HepG2 (cell line): ENCODE measurements around the gene NUAK2. TPM values are rescaled to one million over a fixed set of nuclear protein-coding genes. Genes with fewer than 3 reads are reported as not detected.

Source experiments
- ARHGAP35 ChIP-seq: sonication (generic); formaldehyde crosslinking; IDR thresholded peaks from 2 replicates; pipeline ENCODE4 v1.9.0; 2022; ENCODE audit warnings: mild to moderate bottlenecking, inconsistent platforms, moderate library complexity, missing genetic modification reagents, borderline replicate concordance
- HMG20A ChIP-seq: IDR thresholded peaks from 2 replicates; pipeline ENCODE4 v1.6.1; 2016; ENCODE audit warnings: borderline replicate concordance
- HOXA7 ChIP-seq: sonication (generic); formaldehyde crosslinking; IDR thresholded peaks from 2 replicates; pipeline ENCODE4 v1.8.1; 2022; ENCODE audit warnings: mild to moderate bottlenecking, missing genetic modification reagents, moderate library complexity
- KAT7 ChIP-seq: IDR thresholded peaks from 2 replicates; pipeline ENCODE4 v1.6.1; 2018; ENCODE audit warnings: borderline replicate concordance, missing compliant biosample characterization
- NFATC3 ChIP-seq: sonication (generic); formaldehyde crosslinking; IDR thresholded peaks from 2 replicates; pipeline ENCODE4 v1.5.1; 2020; ENCODE audit warnings: mild to moderate bottlenecking, missing genetic modification reagents
- PHF8 ChIP-seq: sonication (generic); formaldehyde crosslinking; IDR thresholded peaks from 2 replicates; pipeline ENCODE4 v1.5.0; 2020; ENCODE audit warnings: missing genetic modification reagents
- RFX1 ChIP-seq: fragments of 450-650 bp; IDR thresholded peaks from 2 replicates; pipeline ENCODE4 v1.6.1; 2017
- RFX5 ChIP-seq: IDR thresholded peaks from 2 replicates; pipeline ENCODE4 v1.6.1; 2011; ENCODE audit warnings: low read depth, low read length, improper control_type of control experiment
- SAP130 ChIP-seq: IDR thresholded peaks from 2 replicates; pipeline ENCODE4 v1.6.1; 2016; ENCODE audit warnings: low read depth
- SPEN ChIP-seq: sonication (generic); formaldehyde crosslinking; IDR thresholded peaks from 2 replicates; pipeline ENCODE4 v1.5.1; 2020; ENCODE audit warnings: low read depth, mild to moderate bottlenecking, missing genetic modification reagents
- TCF7L2 ChIP-seq: IDR thresholded peaks from 2 replicates; pipeline ENCODE4 v1.6.1; 2011; ENCODE audit warnings: mild to moderate bottlenecking, low read depth, low read length, moderate library complexity
- TRIM24 ChIP-seq: sonication (generic); formaldehyde crosslinking; IDR thresholded peaks from 2 replicates; pipeline ENCODE4 v1.8.0; 2022; ENCODE audit warnings: mild to moderate bottlenecking, missing genetic modification reagents
- ZFP37 ChIP-seq: sonication (generic); formaldehyde crosslinking; IDR thresholded peaks from 2 replicates; pipeline ENCODE4 v1.4.0; 2020; ENCODE audit warnings: missing genetic modification reagents, borderline replicate concordance
- ZIK1 ChIP-seq: sonication (generic); formaldehyde crosslinking; IDR thresholded peaks from 2 replicates; pipeline ENCODE4 v1.5.0; 2020; ENCODE audit warnings: mild to moderate bottlenecking, low read depth, missing genetic modification reagents, borderline replicate concordance
- ZNF44 ChIP-seq: sonication (generic); formaldehyde crosslinking; IDR thresholded peaks from 2 replicates; pipeline ENCODE4 v1.5.1; 2020; ENCODE audit warnings: mild to moderate bottlenecking, missing genetic modification reagents
- ZNF446 ChIP-seq: sonication (generic); formaldehyde crosslinking; IDR thresholded peaks from 2 replicates; pipeline ENCODE4 v1.5.0; 2020; ENCODE audit warnings: mild to moderate bottlenecking, missing genetic modification reagents
- ZNF530 ChIP-seq: sonication (generic); formaldehyde crosslinking; IDR thresholded peaks from 2 replicates; pipeline ENCODE4 v1.5.0; 2020; ENCODE audit warnings: low read depth, mild to moderate bottlenecking, missing genetic modification reagents
- ZNF674 ChIP-seq: sonication (generic); formaldehyde crosslinking; IDR thresholded peaks from 2 replicates; pipeline ENCODE4 v1.5.0; 2020; ENCODE audit warnings: low read depth, mild to moderate bottlenecking, missing genetic modification reagents
- ZNF703 ChIP-seq: sonication (generic); formaldehyde crosslinking; IDR thresholded peaks from 2 replicates; pipeline ENCODE4 v1.5.1; 2020; ENCODE audit warnings: missing genetic modification reagents, mild to moderate bottlenecking, moderate library complexity, borderline replicate concordance
- ZNF781 ChIP-seq: sonication (generic); formaldehyde crosslinking; IDR thresholded peaks from 2 replicates; pipeline ENCODE4 v1.5.1; 2020; ENCODE audit warnings: borderline replicate concordance, mild to moderate bottlenecking, missing genetic modification reagents; ENCODE audit errors: not compliant biosample characterization
- polyA plus RNA-seq, 8 experiments: library from polyadenylated mRNA; depleted of rRNA in 3 of 8; stranded (reverse) in 7 of 8; unstranded in 1 of 8; fragments of >200 nt; fragmentation: Illumina TruSeq in 4 of 8; extraction: Trizol in 4 of 8; gene quantifications; 2 replicates each; pipeline versions ENCODE4 v1.2.1 to v1.2.3, GENCODE V29; 2011 to 2016; ENCODE audit warnings: low read depth in 4 of 8, missing spikeins in 1 of 8, mixed read lengths in 1 of 8; ENCODE audit not compliant: insufficient read depth in 1 of 8
- total RNA-seq, 5 experiments: library from RNA; depleted of rRNA; stranded (reverse); fragments of >200 nt; fragmentation: Illumina TruSeq; extraction: Trizol; gene quantifications; 2 replicates each; pipeline ENCODE4 v1.2.3, GENCODE V29; 2016; ENCODE audit warnings: low read depth in 1 of 5
- TF ChIP-seq, protein P1 (sequence below): sonication (generic); formaldehyde crosslinking; IDR thresholded peaks from 2 replicates; pipeline ENCODE4 v1.5.0; 2020; ENCODE audit warnings: missing genetic modification reagents, mild to moderate bottlenecking, borderline replicate concordance
- TF ChIP-seq, protein P2 (sequence below): sonication (generic); formaldehyde crosslinking; IDR thresholded peaks from 2 replicates; pipeline ENCODE4 v1.5.1; 2020; ENCODE audit warnings: mild to moderate bottlenecking, missing genetic modification reagents, moderate library complexity
- TF ChIP-seq, protein P3 (sequence below): sonication (generic); formaldehyde crosslinking; IDR thresholded peaks from 2 replicates; pipeline ENCODE4 v1.4.0; 2020; ENCODE audit warnings: mild to moderate bottlenecking, missing genetic modification reagents

NUAK2 gene
- total and polyA plus RNA-seq, 2 of the 13 experiments (the other 11 are each of a cell fraction or from before 2014, with no cell fraction given): 0.75 to 1.1 TPM

DNA sequence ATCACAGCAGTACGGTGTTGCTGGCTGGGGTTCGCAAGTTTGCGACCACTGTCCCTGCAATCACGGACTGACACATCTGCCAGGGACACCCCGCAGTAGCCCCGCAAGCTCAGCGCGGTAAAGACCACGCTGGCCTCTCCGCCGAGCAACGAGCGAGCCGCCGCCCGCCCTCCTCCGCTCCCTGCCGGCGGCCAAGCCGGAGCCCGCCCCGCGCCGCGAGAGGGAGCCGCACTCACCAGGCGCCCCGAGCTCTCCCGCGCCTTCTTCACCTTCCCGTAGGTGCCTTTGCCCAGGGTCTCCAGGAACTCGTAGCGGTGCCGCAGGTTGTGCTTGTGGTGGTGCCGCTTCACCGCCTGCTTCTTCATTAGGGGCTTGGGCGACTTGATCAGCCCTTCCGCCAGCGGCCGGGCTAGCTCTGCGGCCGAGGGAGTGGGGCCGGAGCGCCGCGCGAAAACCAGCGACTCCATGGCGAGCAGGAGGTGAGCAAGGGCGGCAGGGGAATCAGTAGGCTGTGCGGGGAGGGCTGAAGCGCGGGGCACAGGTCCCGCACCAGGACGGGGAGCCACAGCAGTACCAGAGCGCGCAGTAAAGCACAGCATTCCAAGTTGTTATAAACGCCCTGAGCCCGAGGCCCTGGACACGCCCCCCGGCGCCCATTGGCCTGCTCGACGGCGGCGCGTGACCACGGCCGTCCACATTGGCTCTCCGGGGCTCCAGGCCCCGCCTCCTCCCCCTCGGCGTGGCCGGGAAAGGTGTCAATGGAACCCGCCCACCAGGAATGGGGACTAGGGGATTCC lies at the start of gene NUAK2 (continued):
- TF ChIP-seq HOXA7 (no peak), RFX1 (no peak), ZIK1 (CRISPR knock-in tag) (peak; percentile 81; the same call in 1 of the 2 replicates), TCF7L2 (no peak), ZNF446 (CRISPR knock-in tag) (peak; percentile 22; the same call in 1 of the 2 replicates), KAT7 (CRISPR knock-in tag) (0 out of 2 replicates have a peak, but pooled peaks have one; percentile 46), SPEN (peak; percentile 41; the same call in 1 of the 2 replicates), SAP130 (CRISPR knock-in tag) (peak; percentile 65), ZNF781 (peak; percentile 41), ARHGAP35 (CRISPR knock-in tag) (peak; percentile 64; the same call in 1 of the 2 replicates), PHF8 (CRISPR knock-in tag) (peak; percentile 70; the same call in 1 of the 2 replicates), ZNF44 (CRISPR knock-in tag) (0 out of 2 replicates have a peak, but pooled peaks have one; percentile 62), ZNF674 (0 out of 2 replicates have a peak, but pooled peaks have one; percentile 77), ZNF703 (CRISPR knock-in tag) (peak; percentile 43; the same call in 1 of the 2 replicates), NFATC3 (CRISPR knock-in tag) (peak; percentile 58; the same call in 1 of the 2 replicates), TRIM24 (CRISPR knock-in tag) (no peak), ZFP37 (CRISPR knock-in tag) (0 out of 2 replicates have a peak, but pooled peaks have one; percentile 52), HMG20A (CRISPR knock-in tag) (no peak), RFX5 (peak; percentile 20; the same call in 1 of the 2 replicates), ZNF530 (CRISPR knock-in tag) (no peak)
- TF ChIP-seq, protein P1, sequence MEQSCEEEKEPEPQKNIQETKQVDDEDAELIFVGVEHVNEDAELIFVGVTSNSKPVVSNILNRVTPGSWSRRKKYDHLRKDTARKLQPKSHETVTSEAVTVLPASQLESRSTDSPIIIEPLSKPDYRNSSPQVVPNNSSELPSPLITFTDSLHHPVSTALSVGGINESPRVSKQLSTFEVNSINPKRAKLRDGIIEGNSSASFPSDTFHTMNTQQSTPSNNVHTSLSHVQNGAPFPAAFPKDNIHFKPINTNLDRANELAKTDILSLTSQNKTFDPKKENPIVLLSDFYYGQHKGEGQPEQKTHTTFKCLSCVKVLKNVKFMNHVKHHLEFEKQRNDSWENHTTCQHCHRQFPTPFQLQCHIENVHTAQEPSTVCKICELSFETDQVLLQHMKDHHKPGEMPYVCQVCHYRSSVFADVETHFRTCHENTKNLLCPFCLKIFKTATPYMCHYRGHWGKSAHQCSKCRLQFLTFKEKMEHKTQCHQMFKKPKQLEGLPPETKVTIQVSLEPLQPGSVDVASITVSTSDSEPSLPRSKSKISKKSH (CRISPR knock-in tag): peak; percentile 40; the same call in 1 of the 2 replicates
- TF ChIP-seq, protein P2, sequence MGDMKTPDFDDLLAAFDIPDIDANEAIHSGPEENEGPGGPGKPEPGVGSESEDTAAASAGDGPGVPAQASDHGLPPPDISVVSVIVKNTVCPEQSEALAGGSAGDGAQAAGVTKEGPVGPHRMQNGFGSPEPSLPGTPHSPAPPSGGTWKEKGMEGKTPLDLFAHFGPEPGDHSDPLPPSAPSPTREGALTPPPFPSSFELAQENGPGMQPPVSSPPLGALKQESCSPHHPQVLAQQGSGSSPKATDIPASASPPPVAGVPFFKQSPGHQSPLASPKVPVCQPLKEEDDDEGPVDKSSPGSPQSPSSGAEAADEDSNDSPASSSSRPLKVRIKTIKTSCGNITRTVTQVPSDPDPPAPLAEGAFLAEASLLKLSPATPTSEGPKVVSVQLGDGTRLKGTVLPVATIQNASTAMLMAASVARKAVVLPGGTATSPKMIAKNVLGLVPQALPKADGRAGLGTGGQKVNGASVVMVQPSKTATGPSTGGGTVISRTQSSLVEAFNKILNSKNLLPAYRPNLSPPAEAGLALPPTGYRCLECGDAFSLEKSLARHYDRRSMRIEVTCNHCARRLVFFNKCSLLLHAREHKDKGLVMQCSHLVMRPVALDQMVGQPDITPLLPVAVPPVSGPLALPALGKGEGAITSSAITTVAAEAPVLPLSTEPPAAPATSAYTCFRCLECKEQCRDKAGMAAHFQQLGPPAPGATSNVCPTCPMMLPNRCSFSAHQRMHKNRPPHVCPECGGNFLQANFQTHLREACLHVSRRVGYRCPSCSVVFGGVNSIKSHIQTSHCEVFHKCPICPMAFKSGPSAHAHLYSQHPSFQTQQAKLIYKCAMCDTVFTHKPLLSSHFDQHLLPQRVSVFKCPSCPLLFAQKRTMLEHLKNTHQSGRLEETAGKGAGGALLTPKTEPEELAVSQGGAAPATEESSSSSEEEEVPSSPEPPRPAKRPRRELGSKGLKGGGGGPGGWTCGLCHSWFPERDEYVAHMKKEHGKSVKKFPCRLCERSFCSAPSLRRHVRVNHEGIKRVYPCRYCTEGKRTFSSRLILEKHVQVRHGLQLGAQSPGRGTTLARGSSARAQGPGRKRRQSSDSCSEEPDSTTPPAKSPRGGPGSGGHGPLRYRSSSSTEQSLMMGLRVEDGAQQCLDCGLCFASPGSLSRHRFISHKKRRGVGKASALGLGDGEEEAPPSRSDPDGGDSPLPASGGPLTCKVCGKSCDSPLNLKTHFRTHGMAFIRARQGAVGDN (CRISPR knock-in tag): peak; percentile 94
- TF ChIP-seq, protein P3, sequence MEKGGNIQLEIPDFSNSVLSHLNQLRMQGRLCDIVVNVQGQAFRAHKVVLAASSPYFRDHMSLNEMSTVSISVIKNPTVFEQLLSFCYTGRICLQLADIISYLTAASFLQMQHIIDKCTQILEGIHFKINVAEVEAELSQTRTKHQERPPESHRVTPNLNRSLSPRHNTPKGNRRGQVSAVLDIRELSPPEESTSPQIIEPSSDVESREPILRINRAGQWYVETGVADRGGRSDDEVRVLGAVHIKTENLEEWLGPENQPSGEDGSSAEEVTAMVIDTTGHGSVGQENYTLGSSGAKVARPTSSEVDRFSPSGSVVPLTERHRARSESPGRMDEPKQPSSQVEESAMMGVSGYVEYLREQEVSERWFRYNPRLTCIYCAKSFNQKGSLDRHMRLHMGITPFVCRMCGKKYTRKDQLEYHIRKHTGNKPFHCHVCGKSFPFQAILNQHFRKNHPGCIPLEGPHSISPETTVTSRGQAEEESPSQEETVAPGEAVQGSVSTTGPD (CRISPR knock-in tag): no peak
